ENCODE measurements around the gene SLC35A4.
"Not testable (repeated sequence)": the region's sequence is repeated elsewhere in the genome, so short reads cannot be mapped to it uniquely, and the experiment has no call there.

Gene SLC35A4

GRCh38 chr5:140560227-140560626 lies 4.4 kb upstream of the SLC35A4 start:
- DNase-seq: no peak

GRCh38 chr5:140561753-140562523 lies 2.7 kb upstream of the SLC35A4 start:
- DNase-seq: no peak

- no peak for DNase-seq
Measured at GRCh38 chr5:140563596-140563995, 1.0 kb upstream of the SLC35A4 start.

GRCh38 chr5:140565024-140565779 lies 574 bp downstream of the SLC35A4 start:
- DNase-seq: no peak

- no peak for DNase-seq
Measured at GRCh38 chr5:140565780-140566095, 1.1 kb downstream of the SLC35A4 start.

GRCh38 chr5:140566665-140567064 lies 2.0 kb downstream of the SLC35A4 start:
- DNase-seq: no peak

- no peak for DNase-seq
Measured at GRCh38 chr5:140567136-140567818, 2.6 kb downstream of the SLC35A4 start.

- no peak for DNase-seq
Measured at GRCh38 chr5:140567871-140568270, 3.2 kb downstream of the SLC35A4 start.

GRCh38 chr5:140568443-140569063 lies 3.9 kb downstream of the SLC35A4 start:
- no peak for DNase-seq

GRCh38 chr5:140569197-140569596 lies 4.6 kb downstream of the SLC35A4 start:
- no peak for DNase-seq

GRCh38 chr5:140570058-140570457 lies 5.4 kb downstream of the SLC35A4 start:
- no peak for DNase-seq

- DNase-seq: no peak
Measured at GRCh38 chr5:140570488-140570887, 5.9 kb downstream of the SLC35A4 start.

GRCh38 chr5:140571105-140571504 lies 6.5 kb downstream of the SLC35A4 start:
- DNase-seq: no peak

- DNase-seq: no peak
Measured at GRCh38 chr5:140573683-140574082, 9.1 kb downstream of the SLC35A4 start.

- DNase-seq: no peak
Measured at GRCh38 chr5:140574165-140574564, 9.5 kb downstream of the SLC35A4 start.

GRCh38 chr5:140575309-140575708 lies 10.7 kb downstream of the SLC35A4 start:
- DNase-seq: no peak

GRCh38 chr5:140576776-140577201 lies 12.2 kb downstream of the SLC35A4 start:
- no peak for DNase-seq

GRCh38 chr5:140579188-140579747 lies 14.6 kb downstream of the SLC35A4 start:
- not testable (repeated sequence) for DNase-seq

- no peak for DNase-seq
Measured at GRCh38 chr5:140587495-140587894, 22.9 kb downstream of the SLC35A4 start.

- no peak for DNase-seq
Measured at GRCh38 chr5:140588311-140589070, 23.9 kb downstream of the SLC35A4 start.

- DNase-seq: no peak
Measured at GRCh38 chr5:140590861-140591260, 26.2 kb downstream of the SLC35A4 start.

- no peak for DNase-seq
Measured at GRCh38 chr5:140591747-140592372, 27.2 kb downstream of the SLC35A4 start.
